ENCODE measurements around the gene NPHP4. TPM values are rescaled to one million over a fixed set of nuclear protein-coding genes. Genes with fewer than 3 reads are reported as not detected.

Gene NPHP4
- total RNA-seq, 1 experiment from 2014 or later: 16.8 TPM

GRCh38 chr1:5863238-5863637 lies 129.0 kb downstream of the NPHP4 start (continued):
- TF ChIP-seq CBFB (CRISPR knock-in tag; IDR thresholded peaks at IDR 0.05; ENCODE audit: low read depth): no peak

GRCh38 chr1:5861871-5862825 lies 130.1 kb downstream of the NPHP4 start:
- ATAC-seq (no peak), DNase-seq (ENCODE audit: low spot score) (no peak)
- ChIA-PET CTCF (no interaction called here), POLR2A (no interaction called here)
- Mint-ChIP-seq H3K36me3 (no peaks in the 10 kb centered on the region), H3K4me3 (no peak overlapping the region), H3K27me3 (ENCODE audit: low read depth) (no peaks in the 10 kb centered on the region), H3K27ac (no peak overlapping the region), H3K4me1 (no peaks in the 10 kb centered on the region), H3K9me3 (no peaks in the 10 kb centered on the region)
- TF ChIP-seq ZNF512 (CRISPR knock-in tag; IDR thresholded peaks at IDR 0.05; ENCODE audit: borderline replicate concordance) (no peak), E2F5 (CRISPR knock-in tag; IDR thresholded peaks at IDR 0.05) (no peak), FOXP4 (CRISPR knock-in tag; IDR thresholded peaks at IDR 0.05) (no peak), NR3C1 (CRISPR knock-in tag; conservative IDR thresholded peaks at IDR 0.05; ENCODE audit: low read depth) (no peak), E2F1 (CRISPR knock-in tag; IDR thresholded peaks at IDR 0.05) (no peak), SMAD4 (CRISPR knock-in tag; IDR thresholded peaks at IDR 0.05) (no peak)

- Mint-ChIP-seq H3K27ac (peak overlapping the region; percentile 72), H3K36me3 (no peaks in the 10 kb centered on the region), H3K9me3 (no peaks in the 10 kb centered on the region), H3K4me3 (no peak overlapping the region), H3K27me3 (ENCODE audit: low read depth) (no peaks in the 10 kb centered on the region), H3K4me1 (no peaks in the 10 kb centered on the region)
- DNase-seq (ENCODE audit: low spot score) (no peak), ATAC-seq (peak; percentile 26; the same call in 1 of the 2 replicates)
- TF ChIP-seq ZNF512 (CRISPR knock-in tag; IDR thresholded peaks at IDR 0.05; ENCODE audit: borderline replicate concordance) (no peak), SOX15 (CRISPR knock-in tag; IDR thresholded peaks at IDR 0.05) (no peak), STAT6 (CRISPR knock-in tag; conservative IDR thresholded peaks at IDR 0.05; ENCODE audit: low read depth) (no peak)
- POLR2A ChIA-PET: no interaction called here
- CTCF ChIA-PET: no interaction called here
Observed at GRCh38 chr1:5860277-5860676, 131.9 kb downstream of the NPHP4 start.
